ENCODE measurements around the gene CACNA2D1. TPM values are rescaled to one million over a fixed set of nuclear protein-coding genes. Genes with fewer than 3 reads are reported as not detected.

CACNA2D1 gene
- total and polyA plus RNA-seq, 9 of the 15 experiments (the other 6 are each of a cell fraction or from before 2014, with no cell fraction given), result 0.49 TPM; not detected in 8

DNA sequence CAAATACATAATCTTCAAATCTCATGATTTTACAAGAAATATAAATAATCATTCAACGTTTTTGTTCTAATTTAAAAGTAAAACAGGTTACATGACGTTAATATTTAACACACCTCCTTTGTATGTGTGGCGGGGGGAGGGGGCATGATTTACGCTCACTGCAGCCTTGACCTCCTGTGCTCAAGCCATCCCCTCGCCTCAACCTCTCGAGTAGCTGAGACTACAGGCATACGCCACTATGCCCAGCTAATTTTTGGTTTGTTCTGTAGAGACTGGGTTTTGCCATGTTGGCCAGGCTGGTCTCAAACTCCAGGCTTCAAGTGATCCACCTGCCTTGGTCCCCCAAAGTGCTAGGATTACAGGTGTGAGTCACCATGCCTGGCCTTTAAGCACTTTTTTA is 7.2 kb upstream of the CACNA2D1 start:
- ATAC-seq (no peak), DNase-seq (ENCODE audit: extremely low read depth in 1 of 4, low spot score in 3 of 4) (no peak), FAIRE-seq (no peak)
- Histone ChIP-seq H3K27ac (ENCODE audit: extremely low read depth, low read depth, low read length) (no peak overlapping the region), H3K9me3 (replicated peaks; ENCODE audit: control insufficient read depth, insufficient read depth, low read depth, low read length) (no peaks in the 10 kb centered on the region), H3K4me3 (no peak overlapping the region), H3K79me2 (ENCODE audit: control insufficient read depth, insufficient read depth, low read length) (no peaks in the 10 kb centered on the region), H3K36me3 (ENCODE audit: control insufficient read depth, insufficient read depth, low read length) (no peaks in the 10 kb centered on the region), H3K9me1 (ENCODE audit: control insufficient read depth, insufficient read depth, low read length) (no peaks in the 10 kb centered on the region), H3K4me1 (replicated peaks in 1 of 2; ENCODE audit: control insufficient read depth in 2 of 2, insufficient read depth in 2 of 2, low read length in 2 of 2) (no peaks in the 10 kb centered on the region), H3K9ac (ENCODE audit: insufficient read depth in 1 of 2, low read depth in 2 of 2, low read length in 2 of 2) (no peak overlapping the region), H3K27me3 (ENCODE audit: control insufficient read depth in 2 of 2, insufficient read depth in 2 of 2, low read length in 2 of 2) (no peaks in the 10 kb centered on the region), H4K20me1 (replicated peaks; ENCODE audit: control insufficient read depth, insufficient read depth, low read length) (no peaks in the 10 kb centered on the region), H3K4me2 (ENCODE audit: insufficient read depth, low read length) (no peak overlapping the region), H2AFZ (ENCODE audit: low read depth, low read length) (no peak overlapping the region)
- in situ Hi-C loops (cut with MboI) (no loop called here), intact Hi-C loops (cut with micrococcal nuclease) (no loop called here)
- POLR2A ChIA-PET, result interaction anchor here (0.6 kb wide), 1 partner anchor 61 kb away, joined by 3 read pairs; no protein-coding TSS in a partner anchor
- CTCF ChIA-PET (ENCODE audit: low intra/inter-chr PET ratio), result no interaction called here
- WGBS (ENCODE audit: insufficient coverage, low coverage, missing lambda C conversion rate), result 2% methylated on average over 7 of the region's 7 CpGs
- no TSS peak for BruUV-seq (replicated peaks)
- no peak for TF ChIP-seq ZFX (CRISPR knock-in tag; IDR thresholded peaks at IDR 0.05)
- no peak for TF ChIP-seq SRSF3 (IDR thresholded peaks at IDR 0.05; ENCODE audit: insufficient read depth, low read length)
- TF ChIP-seq, protein P1, sequence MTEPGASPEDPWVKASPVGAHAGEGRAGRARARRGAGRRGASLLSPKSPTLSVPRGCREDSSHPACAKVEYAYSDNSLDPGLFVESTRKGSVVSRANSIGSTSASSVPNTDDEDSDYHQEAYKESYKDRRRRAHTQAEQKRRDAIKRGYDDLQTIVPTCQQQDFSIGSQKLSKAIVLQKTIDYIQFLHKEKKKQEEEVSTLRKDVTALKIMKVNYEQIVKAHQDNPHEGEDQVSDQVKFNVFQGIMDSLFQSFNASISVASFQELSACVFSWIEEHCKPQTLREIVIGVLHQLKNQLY (CRISPR knock-in tag; conservative IDR thresholded peaks at IDR 0.05), result no peak
- no peak for TF ChIP-seq ARNT (IDR thresholded peaks at IDR 0.05)
- no peak for TF ChIP-seq ZNF561 (CRISPR knock-in tag; conservative IDR thresholded peaks at IDR 0.05)
- TF ChIP-seq ETV5 (CRISPR knock-in tag; IDR thresholded peaks at IDR 0.05; ENCODE audit: low read depth), result no peak
- TF ChIP-seq, protein P2, sequence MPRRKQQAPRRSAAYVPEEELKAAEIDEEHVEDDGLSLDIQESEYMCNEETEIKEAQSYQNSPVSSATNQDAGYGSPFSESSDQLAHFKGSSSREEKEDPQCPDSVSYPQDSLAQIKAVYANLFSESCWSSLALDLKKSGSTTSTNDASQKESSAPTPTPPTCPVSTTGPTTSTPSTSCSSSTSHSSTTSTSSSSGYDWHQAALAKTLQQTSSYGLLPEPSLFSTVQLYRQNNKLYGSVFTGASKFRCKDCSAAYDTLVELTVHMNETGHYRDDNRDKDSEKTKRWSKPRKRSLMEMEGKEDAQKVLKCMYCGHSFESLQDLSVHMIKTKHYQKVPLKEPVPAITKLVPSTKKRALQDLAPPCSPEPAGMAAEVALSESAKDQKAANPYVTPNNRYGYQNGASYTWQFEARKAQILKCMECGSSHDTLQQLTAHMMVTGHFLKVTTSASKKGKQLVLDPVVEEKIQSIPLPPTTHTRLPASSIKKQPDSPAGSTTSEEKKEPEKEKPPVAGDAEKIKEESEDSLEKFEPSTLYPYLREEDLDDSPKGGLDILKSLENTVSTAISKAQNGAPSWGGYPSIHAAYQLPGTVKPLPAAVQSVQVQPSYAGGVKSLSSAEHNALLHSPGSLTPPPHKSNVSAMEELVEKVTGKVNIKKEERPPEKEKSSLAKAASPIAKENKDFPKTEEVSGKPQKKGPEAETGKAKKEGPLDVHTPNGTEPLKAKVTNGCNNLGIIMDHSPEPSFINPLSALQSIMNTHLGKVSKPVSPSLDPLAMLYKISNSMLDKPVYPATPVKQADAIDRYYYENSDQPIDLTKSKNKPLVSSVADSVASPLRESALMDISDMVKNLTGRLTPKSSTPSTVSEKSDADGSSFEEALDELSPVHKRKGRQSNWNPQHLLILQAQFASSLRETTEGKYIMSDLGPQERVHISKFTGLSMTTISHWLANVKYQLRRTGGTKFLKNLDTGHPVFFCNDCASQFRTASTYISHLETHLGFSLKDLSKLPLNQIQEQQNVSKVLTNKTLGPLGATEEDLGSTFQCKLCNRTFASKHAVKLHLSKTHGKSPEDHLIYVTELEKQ (CRISPR knock-in tag; IDR thresholded peaks at IDR 0.05), result no peak

Data from K562 (cell line).